ENCODE data around the gene CNTNAP3. TPM values are rescaled to one million over a fixed set of nuclear protein-coding genes. Genes with fewer than 3 reads are reported as not detected.
"Not testable (repeated sequence)": the region's sequence is repeated elsewhere in the genome, so short reads cannot be mapped to it uniquely, and the experiment has no call there.

The CNTNAP3 gene
- total RNA-seq (2014; rRNA removed; shearing (Covaris generic)): 2.7 and 4.8 TPM in 2 replicates
- polyA plus RNA-seq (2015; cell fraction: cytosol; rRNA removed): 5.5 and 9.8 TPM in 2 replicates
- 45.4 and 48.4 TPM in 2 replicates for polyA plus RNA-seq (2015; cell fraction: nucleus; rRNA removed)

- DNase-seq (ENCODE audit: low read depth): not testable (repeated sequence)
Observed at GRCh38 chr9:39287980-39288379, at the start of gene CNTNAP3. TSS of gene CNTNAP3 (minus strand) at chr9:39288167. CDS start at chr9:39288064, 103 bp downstream.

- DNase-seq (ENCODE audit: low read depth): not testable (repeated sequence)
Observed at GRCh38 chr9:39279995-39280394, 8.0 kb downstream of the CNTNAP3 start.

- DNase-seq (ENCODE audit: low read depth): not testable (repeated sequence)
Observed at GRCh38 chr9:39242513-39242912, 45.5 kb downstream of the CNTNAP3 start.

GRCh38 chr9:39232130-39232991, 55.6 kb downstream of the CNTNAP3 start:
- not testable (repeated sequence) for DNase-seq (ENCODE audit: low read depth)

GRCh38 chr9:39215976-39216375, 72.0 kb downstream of the CNTNAP3 start:
- DNase-seq (ENCODE audit: low read depth): not testable (repeated sequence)

- DNase-seq (ENCODE audit: low read depth): not testable (repeated sequence)
Observed at GRCh38 chr9:39209773-39210172, 78.2 kb downstream of the CNTNAP3 start.

GRCh38 chr9:39206643-39207042, 81.3 kb downstream of the CNTNAP3 start:
- DNase-seq (ENCODE audit: low read depth): not testable (repeated sequence)

- not testable (repeated sequence) for DNase-seq (ENCODE audit: low read depth)
Observed at GRCh38 chr9:39205842-39206241, 82.1 kb downstream of the CNTNAP3 start.

- not testable (repeated sequence) for DNase-seq (ENCODE audit: low read depth)
Observed at GRCh38 chr9:39200412-39200811, 87.6 kb downstream of the CNTNAP3 start.

GRCh38 chr9:39198000-39198709, 89.8 kb downstream of the CNTNAP3 start:
- not testable (repeated sequence) for DNase-seq (ENCODE audit: low read depth)

- DNase-seq (ENCODE audit: low read depth): not testable (repeated sequence)
Observed at GRCh38 chr9:39171370-39171769, 116.6 kb downstream of the CNTNAP3 start.

GRCh38 chr9:39157714-39158113, 130.3 kb downstream of the CNTNAP3 start:
- DNase-seq (ENCODE audit: low read depth): not testable (repeated sequence)

GRCh38 chr9:39132826-39133552, 155.0 kb downstream of the CNTNAP3 start:
- not testable (repeated sequence) for DNase-seq (ENCODE audit: low read depth)

- DNase-seq (ENCODE audit: low read depth): not testable (repeated sequence)
Observed at GRCh38 chr9:39121401-39121800, 166.6 kb downstream of the CNTNAP3 start.

- not testable (repeated sequence) for DNase-seq (ENCODE audit: low read depth)
Observed at GRCh38 chr9:39111746-39112145, 176.2 kb downstream of the CNTNAP3 start.

GRCh38 chr9:39108145-39108544, 179.8 kb downstream of the CNTNAP3 start:
- no peak for DNase-seq (ENCODE audit: low read depth)

GRCh38 chr9:39097208-39097607, 190.8 kb downstream of the CNTNAP3 start:
- not testable (repeated sequence) for DNase-seq (ENCODE audit: low read depth)

GRCh38 chr9:39085311-39085710, 202.7 kb downstream of the CNTNAP3 start:
- not testable (repeated sequence) for DNase-seq (ENCODE audit: low read depth)

GRCh38 chr9:39082574-39082973, 205.4 kb downstream of the CNTNAP3 start:
- DNase-seq (ENCODE audit: low read depth): not testable (repeated sequence)

GRCh38 chr9:39080081-39080480, 207.9 kb downstream of the CNTNAP3 start:
- not testable (repeated sequence) for DNase-seq (ENCODE audit: low read depth)

- not testable (repeated sequence) for DNase-seq (ENCODE audit: low read depth)
Observed at GRCh38 chr9:39078621-39079256, 209.2 kb downstream of the CNTNAP3 start.
